CD4-positive, alpha-beta memory T cell (primary cell): ENCODE data around the gene ANKFN1. TPM values are rescaled to one million over a fixed set of nuclear protein-coding genes. Genes with fewer than 3 reads are reported as not detected.

Experiments
- CTCF ChIA-PET: fragments of 350-600 bp; sonication (Branson Sonifier 250); formaldehyde crosslinking; loops from one replicate; lab custom pipeline; 2021; ENCODE audit warnings: inconsistent platforms; ENCODE audit not compliant: partially characterized antibody; lab: Charles Lee
- POLR2A ChIA-PET: fragments of 350-600 bp; sonication (Branson Sonifier 250); formaldehyde crosslinking; loops from one replicate; lab custom pipeline; 2021; ENCODE audit not compliant: partially characterized antibody; lab: Charles Lee
- DNase-seq, 5 donors: peaks; one replicate each; pipeline versions ENCODE4 v3.0.0 to v3.0.0-alpha.2; 2020 to 2022; ENCODE audit warnings: mixed read lengths in 1 of 5
- H3K27ac ChIP-seq: one replicate; pipeline ENCODE4 v1.7.0; 2013; ENCODE audit warnings: low read depth, low read length
- H3K27me3 ChIP-seq: 2 replicates; pipeline ENCODE4 v1.7.0; 2013; ENCODE audit warnings: mild to moderate bottlenecking, low read length, moderate library complexity; ENCODE audit not compliant: insufficient read depth
- H3K36me3 ChIP-seq: 2 replicates; pipeline ENCODE4 v1.7.0; 2013; ENCODE audit warnings: mild to moderate bottlenecking, low read length, moderate library complexity; ENCODE audit not compliant: insufficient read depth
- H3K4me1 ChIP-seq: 2 replicates; pipeline ENCODE4 v1.7.0; 2013; ENCODE audit warnings: mild to moderate bottlenecking, low read length, moderate library complexity; ENCODE audit not compliant: insufficient read depth
- H3K4me3 ChIP-seq, 2 donors: one replicate each; pipeline ENCODE4 v1.7.0; 2013; ENCODE audit warnings: low read length in 2 of 2, mild to moderate bottlenecking in 1 of 2
- H3K9me3 ChIP-seq, 2 donors: one replicate each; pipeline ENCODE4 v1.7.0; 2013; ENCODE audit warnings: low read length in 2 of 2, control low read depth in 1 of 2; ENCODE audit not compliant: control insufficient read depth in 1 of 2
- H3K27ac Mint-ChIP-seq, 7 donors: one replicate each; pipeline ENCODE4 v1.8.0; 2020 to 2021; ENCODE audit warnings: mixed read lengths in 7 of 7, mild to moderate bottlenecking in 6 of 7, inconsistent platforms in 3 of 7, moderate library complexity in 3 of 7
- H3K27me3 Mint-ChIP-seq, 2 donors: one replicate each; pipeline ENCODE4 v1.8.0; 2020 to 2021; ENCODE audit warnings: mixed read lengths in 2 of 2
- H3K36me3 Mint-ChIP-seq, 2 donors: one replicate each; pipeline ENCODE4 v1.8.0; 2020 to 2021; ENCODE audit warnings: mixed read lengths in 2 of 2, inconsistent platforms in 1 of 2, mild to moderate bottlenecking in 1 of 2
- H3K4me1 Mint-ChIP-seq, 4 donors: one replicate each; pipeline ENCODE4 v1.8.0; 2020 to 2021; ENCODE audit warnings: mixed read lengths in 4 of 4, mild to moderate bottlenecking in 1 of 4
- H3K4me3 Mint-ChIP-seq, 8 donors: one replicate each; pipeline ENCODE4 v1.8.0; 2020 to 2021; ENCODE audit warnings: mixed read lengths in 8 of 8, mild to moderate bottlenecking in 7 of 8, moderate library complexity in 6 of 8, inconsistent platforms in 3 of 8
- H3K9me3 Mint-ChIP-seq, 8 donors: one replicate each; pipeline ENCODE4 v1.8.0; 2020 to 2021; ENCODE audit warnings: mixed read lengths in 8 of 8, mild to moderate bottlenecking in 5 of 8, inconsistent platforms in 3 of 8, moderate library complexity in 1 of 8
- intact Hi-C: fragments of 100-400 bp; cut with micrococcal nuclease; formaldehyde crosslinking; loops from one replicate; pipeline ENCODE4 v1.15.1; 2023
- polyA plus RNA-seq, 2 donors: library from polyadenylated mRNA; unstranded; fragments of 300-500 nt; fragmentation: Illumina TruSeq; gene quantifications; one replicate each; pipeline ENCODE4 v1.2.3, GENCODE V29; 2021
- total RNA-seq, 2 experiments: library from RNA; stranded (reverse); gene quantifications; one replicate each; pipeline ENCODE4 v1.2.3, GENCODE V29; 2021

The ANKFN1 gene
- total and polyA plus RNA-seq, 4 experiments from 2014 or later: not detected

- Histone ChIP-seq H3K9me3 (no peaks in the 10 kb centered on the region), H3K4me3 (no peak overlapping the region), H3K27ac (no peak overlapping the region), H3K4me1 (no peaks in the 10 kb centered on the region), H3K27me3 (no peaks in the 10 kb centered on the region), H3K36me3 (no peaks in the 10 kb centered on the region)
- no peak for DNase-seq
- H3K9me3 Mint-ChIP-seq: peaks cover 0 to 8% (median 1%) of the 10 kb centered on the region in 8 donors
- no peaks in the 10 kb centered on the region for H3K4me1 Mint-ChIP-seq
- H3K36me3 Mint-ChIP-seq: no peaks in the 10 kb centered on the region
- ChIA-PET POLR2A (no interaction called here), CTCF (no interaction called here)
- H3K4me3 Mint-ChIP-seq: no peak overlapping the region
- H3K27ac Mint-ChIP-seq: no peak overlapping the region
- peaks cover 2 to 3% of the 10 kb centered on the region in 2 donors for H3K27me3 Mint-ChIP-seq
- intact Hi-C loops: no loop called here
Observed at GRCh38 chr17:56186222-56186786, 33.0 kb downstream of the ANKFN1 start.

GRCh38 chr17:56203430-56203829, 50.2 kb downstream of the ANKFN1 start:
- POLR2A ChIA-PET: no interaction called here
- peaks cover 0 to 16% (median 9%) of the 10 kb centered on the region in 4 donors for H3K4me1 Mint-ChIP-seq
- DNase-seq: no peak
- H3K27ac ChIP-seq: no peak overlapping the region
- no peak overlapping the region for H3K4me3 ChIP-seq
- no peaks in the 10 kb centered on the region for H3K36me3 Mint-ChIP-seq
- CTCF ChIA-PET: no interaction called here
- H3K27me3 ChIP-seq: no peaks in the 10 kb centered on the region
- H3K4me1 ChIP-seq: no peaks in the 10 kb centered on the region
- peaks cover 4 to 5% of the 10 kb centered on the region in 2 donors for H3K27me3 Mint-ChIP-seq
- H3K4me3 Mint-ChIP-seq: no peak overlapping the region
- H3K27ac Mint-ChIP-seq: no peak overlapping the region
- intact Hi-C loops: no loop called here
- no peaks in the 10 kb centered on the region for H3K36me3 ChIP-seq
- peaks cover 0 to 5% (median 0%) of the 10 kb centered on the region in 8 donors for H3K9me3 Mint-ChIP-seq
- no peaks in the 10 kb centered on the region for H3K9me3 ChIP-seq

- Histone ChIP-seq H3K36me3 (no peaks in the 10 kb centered on the region), H3K4me3 (no peak overlapping the region), H3K4me1 (no peaks in the 10 kb centered on the region), H3K9me3 (no peaks in the 10 kb centered on the region), H3K27me3 (no peaks in the 10 kb centered on the region), H3K27ac (no peak overlapping the region)
- Mint-ChIP-seq H3K27ac (no peak overlapping the region), H3K4me1 (peaks cover 0 to 16% (median 9%) of the 10 kb centered on the region in 4 donors), H3K4me3 (peak overlapping the region in 2 of 8 donors; percentile 0 to 8), H3K27me3 (peaks cover 0 to 11% of the 10 kb centered on the region in 2 donors), H3K9me3 (peaks cover 0 to 7% (median 3%) of the 10 kb centered on the region in 8 donors), H3K36me3 (no peaks in the 10 kb centered on the region)
- intact Hi-C loops: no loop called here
- CTCF ChIA-PET: no interaction called here
- POLR2A ChIA-PET: no interaction called here
- DNase-seq: no peak
Observed at GRCh38 chr17:56206351-56206750, 53.1 kb downstream of the ANKFN1 start.

- ChIA-PET CTCF (no interaction called here), POLR2A (no interaction called here)
- Mint-ChIP-seq H3K36me3 (no peaks in the 10 kb centered on the region), H3K27me3 (peaks cover 1 to 8% of the 10 kb centered on the region in 2 donors), H3K4me1 (no peaks in the 10 kb centered on the region), H3K27ac (no peak overlapping the region), H3K4me3 (no peak overlapping the region), H3K9me3 (peaks cover 0 to 5% (median 3%) of the 10 kb centered on the region in 8 donors)
- no peaks in the 10 kb centered on the region for H3K4me1 ChIP-seq
- no peak overlapping the region for H3K4me3 ChIP-seq
- no peak for DNase-seq
- no peaks in the 10 kb centered on the region for H3K27me3 ChIP-seq
- intact Hi-C loops: no loop called here
- H3K36me3 ChIP-seq: no peaks in the 10 kb centered on the region
- no peak overlapping the region for H3K27ac ChIP-seq
- no peaks in the 10 kb centered on the region for H3K9me3 ChIP-seq
Observed at GRCh38 chr17:56213031-56213430, 59.8 kb downstream of the ANKFN1 start.

- H3K27me3 Mint-ChIP-seq: peaks cover 3 to 6% of the 10 kb centered on the region in 2 donors
- no peak overlapping the region for H3K27ac Mint-ChIP-seq
- DNase-seq: no peak
- no peak overlapping the region for H3K4me3 ChIP-seq
- no peaks in the 10 kb centered on the region for H3K4me1 Mint-ChIP-seq
- no peaks in the 10 kb centered on the region for H3K4me1 ChIP-seq
- no peaks in the 10 kb centered on the region for H3K27me3 ChIP-seq
- H3K36me3 Mint-ChIP-seq: no peaks in the 10 kb centered on the region
- no peaks in the 10 kb centered on the region for H3K9me3 Mint-ChIP-seq
- intact Hi-C loops: no loop called here
- ChIA-PET POLR2A (no interaction called here), CTCF (no interaction called here)
- H3K36me3 ChIP-seq: no peaks in the 10 kb centered on the region
- H3K27ac ChIP-seq: no peak overlapping the region
- no peak overlapping the region for H3K4me3 Mint-ChIP-seq
- H3K9me3 ChIP-seq: no peaks in the 10 kb centered on the region
Observed at GRCh38 chr17:56217921-56218320, 64.6 kb downstream of the ANKFN1 start.

GRCh38 chr17:56222255-56222654, 69.0 kb downstream of the ANKFN1 start:
- CTCF ChIA-PET: no interaction called here

GRCh38 chr17:56230660-56231059, 77.4 kb downstream of the ANKFN1 start:
- no peak overlapping the region for H3K4me3 Mint-ChIP-seq
- ChIA-PET POLR2A (no interaction called here), CTCF (no interaction called here)
- H3K36me3 Mint-ChIP-seq: no peaks in the 10 kb centered on the region
- peaks cover 0 to 8% (median 0%) of the 10 kb centered on the region in 8 donors for H3K9me3 Mint-ChIP-seq
- no peaks in the 10 kb centered on the region for H3K4me1 Mint-ChIP-seq
- no peak overlapping the region for H3K27ac ChIP-seq
- H3K27me3 Mint-ChIP-seq: no peaks in the 10 kb centered on the region
- no peak overlapping the region for H3K27ac Mint-ChIP-seq
- intact Hi-C loops: no loop called here
- H3K27me3 ChIP-seq: no peaks in the 10 kb centered on the region
- H3K9me3 ChIP-seq: no peaks in the 10 kb centered on the region
- no peak overlapping the region for H3K4me3 ChIP-seq
- H3K36me3 ChIP-seq: no peaks in the 10 kb centered on the region
- no peak for DNase-seq
- H3K4me1 ChIP-seq: no peaks in the 10 kb centered on the region

More at GRCh38 chr17:56222255-56222654, 69.0 kb downstream of the ANKFN1 start:
- H3K27ac Mint-ChIP-seq: no peak overlapping the region
- Histone ChIP-seq H3K4me1 (no peaks in the 10 kb centered on the region), H3K27ac (no peak overlapping the region), H3K36me3 (no peaks in the 10 kb centered on the region), H3K27me3 (no peaks in the 10 kb centered on the region), H3K9me3 (no peaks in the 10 kb centered on the region), H3K4me3 (no peak overlapping the region)
- no peaks in the 10 kb centered on the region for H3K4me1 Mint-ChIP-seq
- H3K4me3 Mint-ChIP-seq: no peak overlapping the region
- intact Hi-C loops: no loop called here
- H3K9me3 Mint-ChIP-seq: no peaks in the 10 kb centered on the region
- no peaks in the 10 kb centered on the region for H3K36me3 Mint-ChIP-seq
- POLR2A ChIA-PET: no interaction called here
- DNase-seq: no peak
- H3K27me3 Mint-ChIP-seq: peaks cover 2 to 5% of the 10 kb centered on the region in 2 donors
